DMS 273 (cell line): ENCODE data around the gene SORCS1.

Experiments
- DNase-seq: peaks from one replicate; lab custom pipeline; 2025; ENCODE audit not compliant: unreplicated experiment; lab: John Stamatoyannopoulos, UW

SORCS1 gene

DNA sequence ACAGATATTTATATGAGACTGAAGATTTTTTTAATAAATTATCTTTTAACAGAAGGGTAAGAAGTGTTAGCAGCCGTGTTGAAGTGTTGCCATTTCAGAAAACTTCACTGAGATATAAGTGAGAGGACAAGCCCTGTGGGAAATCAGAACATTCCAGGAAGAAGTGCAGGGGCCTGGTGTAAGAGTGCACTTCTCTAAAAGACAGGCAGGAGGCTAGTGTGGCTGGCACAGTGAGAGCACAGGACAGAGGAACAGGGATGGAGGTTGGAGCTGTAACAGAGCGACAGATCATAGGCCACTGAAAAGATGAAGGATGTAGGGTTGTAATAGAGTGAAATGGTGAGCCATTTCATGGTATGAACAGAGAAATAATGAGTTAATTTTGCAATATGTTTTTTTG, 608.9 kb downstream of the SORCS1 start:
- DNase-seq, result no peak

DNA sequence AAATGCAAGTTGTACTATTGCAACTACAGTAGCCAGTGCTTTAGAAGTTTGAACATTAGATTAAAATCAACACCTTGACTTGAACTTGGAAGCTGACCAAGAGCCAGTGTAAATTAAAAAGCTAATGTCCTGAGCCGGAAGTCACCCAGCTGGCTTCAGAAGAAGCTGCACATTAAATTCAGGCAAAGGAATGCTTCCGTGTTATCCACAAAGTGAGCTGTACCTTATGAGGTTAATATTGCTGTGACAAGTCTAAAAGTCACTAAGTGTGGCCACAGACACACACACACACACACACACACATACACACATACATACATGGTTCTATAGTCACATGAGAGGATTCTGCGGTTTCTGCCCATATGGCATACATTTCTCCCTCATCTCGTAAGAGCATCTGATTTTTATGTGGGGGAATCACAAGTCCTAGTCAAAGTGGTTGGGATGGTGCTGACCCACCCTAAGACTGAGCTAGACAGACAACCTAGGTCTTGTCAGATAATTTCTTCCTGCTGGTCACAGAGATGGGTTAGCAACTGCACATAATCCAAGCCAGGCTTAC, 612.9 kb downstream of the SORCS1 start:
- no peak for DNase-seq

DNA sequence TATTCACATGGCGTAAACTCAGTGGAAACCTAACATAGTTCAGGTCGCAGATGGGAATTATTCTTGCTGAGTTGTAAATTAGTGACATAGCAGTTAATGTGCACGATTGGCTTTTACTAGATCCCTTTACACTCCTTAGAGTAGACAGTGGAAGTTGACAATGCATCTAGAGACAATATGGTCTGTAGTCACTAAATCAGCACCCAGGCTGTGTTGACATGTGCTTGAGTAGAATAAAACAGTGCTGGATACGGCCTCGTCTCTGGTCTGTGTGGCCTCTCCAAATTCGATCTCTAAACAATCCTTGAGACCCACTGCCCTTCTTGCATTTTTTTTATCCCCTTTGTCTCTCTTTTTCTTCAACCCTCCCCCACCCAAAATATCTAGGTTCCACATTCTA, 615.7 kb downstream of the SORCS1 start:
- no peak for DNase-seq

DNA sequence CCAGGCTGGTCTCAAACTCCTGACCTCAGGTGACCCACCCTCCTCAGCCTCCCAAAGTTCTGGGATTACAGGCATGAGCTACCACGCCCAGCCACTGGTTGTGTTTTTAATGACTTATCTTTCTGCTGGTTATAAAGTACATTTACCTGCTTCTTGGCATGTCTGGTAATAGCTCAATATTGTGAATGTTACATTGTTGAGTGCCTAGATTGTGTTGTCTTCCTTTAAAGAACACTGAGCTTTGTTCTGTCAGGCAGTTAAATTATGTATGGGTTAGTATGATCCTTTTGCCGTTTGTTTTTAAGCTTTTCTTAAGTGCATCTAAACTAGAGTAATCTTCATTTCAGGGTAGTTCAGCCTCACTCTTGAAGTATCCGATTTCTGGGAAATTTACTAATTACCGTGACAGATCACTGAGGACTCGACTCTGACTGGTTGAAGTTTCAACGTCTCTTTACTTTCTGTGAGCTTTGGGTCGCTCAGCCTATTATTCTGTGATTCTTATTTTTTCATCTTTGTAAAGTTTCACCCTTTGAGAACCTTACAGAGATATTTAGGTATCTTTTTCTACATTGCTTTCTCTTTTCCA, 617.4 kb downstream of the SORCS1 start:
- DNase-seq, result no peak

DNA sequence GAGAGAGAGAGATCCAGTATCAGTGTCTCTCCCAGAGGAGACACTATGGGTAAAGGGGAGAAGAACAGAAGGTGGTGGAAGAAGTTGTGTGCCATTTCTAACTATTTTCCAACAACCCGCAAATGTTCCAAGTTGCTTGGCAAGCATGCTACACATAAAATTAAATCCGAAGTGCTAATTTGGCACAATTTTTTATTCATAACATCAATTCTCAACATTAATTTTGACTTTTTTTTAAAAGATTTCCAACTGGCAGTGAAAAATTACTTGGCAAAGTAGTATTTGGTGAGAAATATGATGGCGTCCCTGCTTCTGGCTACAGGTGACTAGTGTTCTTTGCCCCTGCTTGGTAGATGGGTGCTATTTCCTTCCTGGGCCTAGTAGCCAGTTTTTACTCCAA, 622.0 kb downstream of the SORCS1 start:
- DNase-seq, result no peak

DNA sequence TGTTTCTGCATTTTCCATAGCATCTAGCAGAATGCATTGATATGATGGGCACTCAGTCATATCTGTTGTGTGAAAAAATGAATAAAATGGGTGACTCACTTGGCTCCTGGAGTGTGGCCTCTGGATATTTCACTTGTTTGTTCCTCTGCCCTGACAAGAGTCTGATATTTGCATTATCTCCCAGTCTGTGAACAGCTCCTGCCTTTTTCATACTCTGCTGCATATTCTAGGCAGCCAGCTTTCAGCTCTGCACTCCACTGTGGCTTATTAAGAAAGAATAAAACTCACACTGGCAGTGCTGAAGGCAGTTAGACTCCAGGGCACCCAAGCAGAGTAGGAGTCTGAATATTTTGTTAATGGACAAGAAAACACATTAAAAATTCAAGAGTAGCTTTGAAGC, 623.9 kb downstream of the SORCS1 start:
- DNase-seq, result no peak

DNA sequence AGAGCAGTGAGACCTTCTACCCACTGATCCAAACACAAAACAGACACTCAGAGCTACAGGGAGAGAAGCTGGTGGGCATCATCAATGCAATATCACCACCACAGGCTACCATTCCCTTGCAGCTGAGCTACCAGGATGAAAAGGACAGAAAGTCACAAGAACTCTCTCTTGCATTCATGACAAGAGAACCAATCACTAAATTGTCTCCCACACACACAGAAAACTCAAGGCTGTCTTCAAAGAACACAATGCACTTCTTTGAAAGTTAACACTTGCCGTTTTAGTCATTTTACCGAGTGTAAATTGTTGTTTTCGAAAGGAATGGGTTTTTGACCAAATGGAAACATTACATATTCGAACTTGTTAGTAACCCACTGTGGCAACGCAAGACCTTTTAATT, 626.6 kb downstream of the SORCS1 start:
- no peak for DNase-seq

DNA sequence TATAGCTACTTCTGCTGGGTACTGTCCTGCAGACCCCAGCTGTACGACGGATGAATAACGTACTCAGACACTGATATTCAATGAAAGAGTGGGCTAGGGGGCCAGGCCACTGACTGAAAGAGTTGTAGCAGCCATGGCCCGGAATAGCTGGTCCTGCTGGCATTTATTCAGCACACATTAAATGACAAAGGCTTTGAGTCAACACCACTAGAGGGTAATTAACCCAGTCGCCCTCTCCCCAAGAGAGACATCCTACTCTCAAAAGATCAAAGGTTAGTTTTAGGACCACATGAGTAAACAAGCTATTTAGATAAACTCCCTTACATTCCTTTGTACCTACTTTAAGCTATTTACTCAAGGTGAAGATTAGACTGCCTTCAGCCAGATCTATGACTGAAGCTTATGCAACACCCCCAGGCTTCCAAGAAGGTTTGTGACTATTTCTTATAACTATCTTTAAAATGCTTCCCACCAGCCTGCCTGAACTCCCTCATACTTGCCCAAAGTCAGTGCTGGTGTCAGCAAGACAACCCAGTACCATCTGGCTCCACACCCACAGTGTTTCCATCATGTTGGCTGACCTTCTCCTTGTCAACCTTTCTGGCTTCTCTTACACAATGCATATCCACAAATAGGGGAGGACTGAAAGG, 629.1 kb downstream of the SORCS1 start:
- no peak for DNase-seq

DNA sequence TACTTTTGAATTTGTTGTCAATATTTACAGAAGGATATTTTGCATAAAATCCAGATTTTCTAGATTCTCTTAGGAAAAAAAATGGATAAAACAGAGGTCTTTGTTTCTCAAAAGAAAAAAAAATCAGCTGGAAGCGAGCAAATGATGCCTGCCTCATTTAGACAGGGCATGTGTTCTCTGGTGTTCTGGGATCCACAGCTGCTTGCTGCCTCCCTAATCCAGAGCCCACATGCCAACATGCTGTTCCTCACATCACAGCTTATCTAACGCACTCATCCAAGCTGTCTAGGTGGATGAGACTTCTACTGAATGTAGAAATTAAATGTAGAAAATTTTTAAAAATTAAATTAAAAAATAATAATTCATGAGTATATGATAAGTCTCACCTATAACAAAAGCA, 630.1 kb downstream of the SORCS1 start:
- no peak for DNase-seq

DNA sequence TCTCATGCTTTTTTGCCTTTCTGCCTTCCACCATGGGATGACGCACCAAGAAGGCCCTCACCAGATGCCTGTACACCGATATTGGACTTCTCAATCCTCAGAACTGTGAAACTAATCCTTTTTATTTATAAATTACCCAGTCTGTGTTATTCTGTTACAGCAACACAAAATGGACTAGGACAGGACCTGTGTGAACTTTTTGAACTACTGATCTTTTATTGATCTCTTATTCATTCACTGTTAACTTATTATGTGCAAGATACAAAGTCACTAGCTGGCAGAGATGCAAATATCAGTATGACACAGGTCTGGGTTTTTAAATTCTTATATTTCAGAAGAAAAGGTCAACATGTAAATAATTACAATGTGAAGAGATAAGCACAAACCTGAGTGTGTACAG, 635.8 kb downstream of the SORCS1 start:
- DNase-seq, result no peak

DNA sequence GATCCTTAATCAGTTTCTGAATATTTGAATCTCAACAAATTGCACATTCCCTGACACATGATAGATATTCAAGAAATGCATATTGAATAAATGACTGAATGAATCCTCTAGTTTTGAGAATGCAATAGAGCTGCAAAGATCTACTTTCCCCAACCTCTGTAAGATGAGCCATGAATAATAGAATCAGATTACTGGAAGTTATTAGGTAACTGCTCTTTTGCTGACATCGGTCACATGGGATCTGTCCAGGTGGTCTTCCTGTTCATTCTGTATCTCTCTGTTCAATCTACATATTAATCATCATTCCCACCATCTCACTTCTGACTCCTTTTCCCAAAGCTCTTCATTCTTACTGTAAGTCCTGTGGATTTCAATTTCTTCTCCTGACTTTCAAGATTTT, 638.7 kb downstream of the SORCS1 start:
- DNase-seq, result no peak
